ENCODE data around the gene FAM240A. TPM values are rescaled to one million over a fixed set of nuclear protein-coding genes. Genes with fewer than 3 reads are reported as not detected.
A peak's percentile ranks its signal among the peaks of the same experiment; 100 is the strongest.

FAM240A gene
- total and polyA plus RNA-seq, 8 donors, result not detected

DNA sequence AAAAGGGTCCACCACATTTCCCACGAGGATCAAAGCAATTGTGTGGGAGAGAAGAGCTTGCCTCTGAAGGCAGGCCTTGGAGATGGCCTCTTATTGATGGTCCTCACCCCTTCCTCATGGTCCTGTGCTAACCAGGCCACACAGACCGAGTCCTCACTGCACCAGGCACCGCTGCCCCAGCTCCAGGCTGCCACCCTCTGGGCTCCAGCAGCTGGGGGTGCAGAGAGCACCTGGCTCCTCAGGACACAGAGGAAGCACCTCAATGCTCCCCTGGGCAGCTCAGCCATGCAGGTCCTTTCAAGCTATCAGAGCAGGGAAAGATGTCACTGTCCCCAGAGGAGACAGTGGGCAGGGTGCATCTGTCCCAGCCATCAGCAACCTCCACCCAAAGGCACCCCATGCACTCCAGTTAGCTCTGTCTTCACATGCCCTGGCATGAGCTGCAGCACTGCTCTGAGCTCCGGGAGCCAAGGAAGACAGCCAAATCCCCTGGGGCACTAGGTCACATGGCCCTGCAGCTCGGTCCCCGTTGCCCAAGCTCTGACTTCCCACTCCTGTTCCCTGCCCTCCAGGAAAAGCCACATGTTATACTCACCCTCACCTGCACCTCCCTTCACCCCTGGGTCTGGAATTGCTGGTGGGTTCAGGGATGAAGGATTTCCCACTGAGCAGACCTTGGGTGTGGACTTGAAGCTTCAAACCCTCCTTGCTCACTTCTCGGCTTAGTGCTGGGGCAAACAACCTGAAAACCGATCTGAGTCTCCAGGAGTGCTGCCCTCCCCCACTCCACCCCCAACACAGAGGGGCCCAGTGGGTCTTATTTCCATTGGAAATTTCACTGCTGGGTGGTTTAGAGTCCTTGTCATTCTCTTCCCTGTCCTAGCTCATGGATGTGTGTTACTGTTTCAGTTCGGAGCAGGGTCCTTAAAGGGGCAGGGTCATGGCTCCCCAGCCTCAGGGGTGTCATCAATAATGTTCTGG, 48.5 kb downstream of the FAM240A start:
- ATAC-seq, result peak in 2 of 4 donors; percentile 37 to 50
- no peak for TF ChIP-seq CTCF (IDR thresholded peaks at IDR 0.05)
- intact Hi-C loops (cut with DNase I), result no loop called here
- WGBS, 2 donors, result 44 to 55% methylated on average over 9 of the region's 9 CpGs
- no peaks in the 10 kb centered on the region for H3K9me3 ChIP-seq
- DNase-seq, result peak in 1 of 6 donors; percentile 22
- no peaks in the 10 kb centered on the region for H3K36me3 ChIP-seq
- no peaks in the 10 kb centered on the region for H3K27me3 ChIP-seq
- H3K4me1 ChIP-seq, result no peaks in the 10 kb centered on the region
- no peak overlapping the region for H3K4me3 ChIP-seq
- H3K27ac ChIP-seq, result no peak overlapping the region
- no peak for FAIRE-seq

DNA sequence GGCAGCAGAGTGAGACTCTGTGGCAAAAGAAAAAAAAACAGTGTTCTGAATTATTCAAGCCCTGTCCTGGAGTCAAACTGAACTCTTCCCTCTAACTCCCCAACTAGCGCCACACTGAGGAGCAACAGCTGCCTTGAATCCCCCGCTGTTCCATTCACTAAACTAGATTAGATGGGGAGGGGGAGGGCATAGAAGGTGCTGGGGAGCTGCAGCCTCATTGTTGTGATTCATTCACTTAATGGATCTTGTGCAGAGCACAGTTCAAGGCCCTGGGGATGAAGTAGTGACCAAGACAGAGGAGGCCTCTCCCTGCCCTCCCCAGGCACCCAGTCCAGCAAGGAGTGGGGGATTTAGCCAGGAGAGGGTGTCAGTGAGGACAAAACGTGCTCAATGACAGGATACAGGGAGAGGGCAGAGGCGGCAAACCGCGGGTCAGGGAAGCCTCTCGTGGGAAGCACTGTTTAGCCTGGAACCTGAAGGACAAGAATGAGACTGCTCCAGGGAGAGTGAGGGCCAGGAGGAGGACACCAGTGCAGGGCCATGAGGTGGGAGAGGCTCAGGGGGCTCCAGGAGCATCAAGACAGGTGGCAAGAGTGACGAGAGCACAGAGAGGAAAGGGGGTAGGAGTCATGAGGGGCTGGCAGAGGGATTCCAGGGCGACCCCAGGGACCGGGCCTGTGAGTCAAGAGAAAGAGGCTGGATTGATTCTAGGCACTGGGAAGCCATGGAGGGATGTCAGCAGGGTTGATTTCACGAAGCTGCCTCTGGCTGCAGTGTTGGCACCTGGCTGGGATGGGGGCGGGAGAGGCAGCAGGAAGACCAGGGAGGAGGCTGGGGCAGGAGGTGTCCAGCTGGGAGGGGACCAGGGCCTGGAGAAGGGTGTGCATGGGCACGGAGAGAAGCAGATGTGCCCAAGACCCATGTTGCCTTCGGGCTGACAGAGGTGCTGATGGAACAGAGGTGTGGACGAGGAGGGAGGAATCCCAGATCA, 49.7 kb downstream of the FAM240A start:
- FAIRE-seq (no peak), ATAC-seq (no peak), DNase-seq (peak in 1 of 6 donors; percentile 40)
- no peaks in the 10 kb centered on the region for H3K9me3 ChIP-seq
- WGBS, 2 donors, result 72 to 82% methylated on average over 15 of the region's 15 CpGs
- H3K4me3 ChIP-seq, result no peak overlapping the region
- intact Hi-C loops (cut with DNase I), result no loop called here
- no peak overlapping the region for H3K27ac ChIP-seq
- H3K4me1 ChIP-seq, result peaks cover 0 to 7% (median 3%) of the 10 kb centered on the region in 3 donors
- H3K27me3 ChIP-seq, result no peaks in the 10 kb centered on the region
- H3K36me3 ChIP-seq, result no peaks in the 10 kb centered on the region
- no peak for TF ChIP-seq CTCF (IDR thresholded peaks at IDR 0.05)

GRCh38 chr3:46662771-46663551, 50.6 kb downstream of the FAM240A start:
- intact Hi-C loops (cut with DNase I), result no loop called here
- DNase-seq (peak in 3 of 6 donors; percentile 25 to 51 (median 32)), FAIRE-seq (no peak), ATAC-seq (no peak)
- Histone ChIP-seq H3K27ac (no peak overlapping the region), H3K9me3 (no peaks in the 10 kb centered on the region), H3K4me3 (no peak overlapping the region), H3K4me1 (peaks cover 0 to 7% (median 3%) of the 10 kb centered on the region in 3 donors), H3K27me3 (no peaks in the 10 kb centered on the region), H3K36me3 (no peaks in the 10 kb centered on the region)
- TF ChIP-seq CTCF (IDR thresholded peaks at IDR 0.05), result no peak
- WGBS, 2 donors, result 61 to 65% methylated on average over 17 of the region's 17 CpGs

DNA sequence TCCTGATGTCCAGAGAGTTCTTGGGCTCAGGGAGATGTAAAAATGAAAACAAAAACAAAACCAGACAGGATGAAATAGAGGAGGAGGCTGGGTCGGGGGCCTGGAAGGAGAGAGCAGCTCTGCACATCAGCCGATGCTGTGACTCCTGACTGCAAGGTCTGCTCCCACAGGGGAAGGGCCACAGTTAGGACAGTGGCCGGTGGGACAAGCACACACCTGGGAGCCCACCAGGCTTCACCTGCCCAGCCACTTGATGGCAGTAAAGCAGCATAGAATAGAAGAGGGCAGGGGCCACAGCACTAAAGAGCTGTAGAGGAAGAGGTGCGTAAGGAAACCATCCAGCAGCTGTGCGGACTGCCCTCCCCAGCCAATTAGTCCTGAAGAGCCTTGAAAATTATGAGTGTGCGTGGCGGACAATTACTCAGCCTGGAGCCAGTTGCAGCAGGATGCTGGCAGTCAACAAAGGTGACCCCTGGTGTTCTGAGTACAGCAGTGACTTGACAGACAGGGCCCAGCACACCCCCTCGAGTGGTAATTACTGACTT, 51.3 kb downstream of the FAM240A start:
- Histone ChIP-seq H3K36me3 (no peaks in the 10 kb centered on the region), H3K27ac (no peak overlapping the region), H3K9me3 (no peaks in the 10 kb centered on the region), H3K27me3 (no peaks in the 10 kb centered on the region), H3K4me3 (no peak overlapping the region), H3K4me1 (peaks cover 0 to 7% (median 3%) of the 10 kb centered on the region in 3 donors)
- no peak for TF ChIP-seq CTCF (IDR thresholded peaks at IDR 0.05)
- ATAC-seq (peak in 1 of 4 donors; percentile 10), DNase-seq (peak in 1 of 6 donors; percentile 30), FAIRE-seq (no peak)
- intact Hi-C loops (cut with DNase I), result no loop called here
- WGBS, 2 donors, result 75 to 79% methylated on average over 8 of the region's 8 CpGs
